HG03066 (cell line): ENCODE data around the gene DCUN1D2.

ENCODE experiments used
- ATAC-seq: cut with Tn5 transposase; IDR thresholded peaks from one replicate; pipeline ENCODE4 v1.9.1; 2021; ENCODE audit warnings: low read depth; ENCODE audit not compliant: unreplicated experiment

The DCUN1D2 gene

GRCh38 chr13:113520571-113520970 is 30.1 kb upstream of the DCUN1D2 start:
- ATAC-seq, result no peak

- no peak for ATAC-seq
Measured at GRCh38 chr13:113519556-113519955, 29.0 kb upstream of the DCUN1D2 start.

GRCh38 chr13:113518076-113518803 is 27.7 kb upstream of the DCUN1D2 start:
- no peak for ATAC-seq

- no peak for ATAC-seq
Measured at GRCh38 chr13:113514847-113515246, 24.3 kb upstream of the DCUN1D2 start.

GRCh38 chr13:113513761-113514160 is 23.2 kb upstream of the DCUN1D2 start:
- ATAC-seq, result no peak

GRCh38 chr13:113511361-113511760 is 20.9 kb upstream of the DCUN1D2 start:
- no peak for ATAC-seq

- ATAC-seq, result no peak
Measured at GRCh38 chr13:113510871-113511270, 20.4 kb upstream of the DCUN1D2 start.

GRCh38 chr13:113509989-113510388 is 19.5 kb upstream of the DCUN1D2 start:
- no peak for ATAC-seq

GRCh38 chr13:113508521-113509254 is 18.2 kb upstream of the DCUN1D2 start:
- no peak for ATAC-seq

- ATAC-seq, result no peak
Measured at GRCh38 chr13:113507505-113508345, 17.2 kb upstream of the DCUN1D2 start.

- no peak for ATAC-seq
Measured at GRCh38 chr13:113506871-113507388, 16.4 kb upstream of the DCUN1D2 start.

GRCh38 chr13:113506025-113506685 is 15.6 kb upstream of the DCUN1D2 start:
- ATAC-seq, result no peak

- no peak for ATAC-seq
Measured at GRCh38 chr13:113502686-113503085, 12.2 kb upstream of the DCUN1D2 start.

- ATAC-seq, result no peak
Measured at GRCh38 chr13:113500530-113501265, 10.2 kb upstream of the DCUN1D2 start.

GRCh38 chr13:113499936-113500335 is 9.4 kb upstream of the DCUN1D2 start:
- ATAC-seq, result no peak

GRCh38 chr13:113498905-113499304 is 8.4 kb upstream of the DCUN1D2 start:
- no peak for ATAC-seq

- ATAC-seq, result no peak
Measured at GRCh38 chr13:113497217-113497616, 6.7 kb upstream of the DCUN1D2 start.

- ATAC-seq, result no peak
Measured at GRCh38 chr13:113495494-113496210, 5.1 kb upstream of the DCUN1D2 start.

- no peak for ATAC-seq
Measured at GRCh38 chr13:113493315-113493951, 2.9 kb upstream of the DCUN1D2 start.
